LNCaP clone FGC (cell line): ENCODE data around the gene C1QTNF3.

ENCODE experiments used
- DNase-seq: peaks from one replicate; pipeline ENCODE4 v3.0.0-alpha.2; 2011; ENCODE audit warnings: low read depth
- H3K4me3 ChIP-seq: 2 replicates; pipeline ENCODE4 v1.5.1; 2011; ENCODE audit warnings: mild to moderate bottlenecking, low read depth, low read length, control low read depth
- CTCF ChIP-seq: IDR thresholded peaks from 2 replicates; pipeline ENCODE4 v1.5.1; 2012; ENCODE audit warnings: mild to moderate bottlenecking; ENCODE audit not compliant: control insufficient read depth, insufficient read depth; ENCODE audit errors: extremely low read depth

Gene C1QTNF3

GRCh38 chr5:34045996-34046395 is 3.0 kb upstream of the C1QTNF3 start:
- no peak overlapping the region for H3K4me3 ChIP-seq
- TF ChIP-seq CTCF = no peak
- no peak for DNase-seq

GRCh38 chr5:34045023-34045422 is 2.0 kb upstream of the C1QTNF3 start:
- no peak for DNase-seq
- TF ChIP-seq CTCF = no peak

GRCh38 chr5:34042321-34042720 is 692 bp downstream of the C1QTNF3 start:
- DNase-seq = no peak
- no peak overlapping the region for H3K4me3 ChIP-seq
- TF ChIP-seq CTCF = no peak

More at GRCh38 chr5:34045023-34045422, 2.0 kb upstream of the C1QTNF3 start:
- no peak overlapping the region for H3K4me3 ChIP-seq

DNA sequence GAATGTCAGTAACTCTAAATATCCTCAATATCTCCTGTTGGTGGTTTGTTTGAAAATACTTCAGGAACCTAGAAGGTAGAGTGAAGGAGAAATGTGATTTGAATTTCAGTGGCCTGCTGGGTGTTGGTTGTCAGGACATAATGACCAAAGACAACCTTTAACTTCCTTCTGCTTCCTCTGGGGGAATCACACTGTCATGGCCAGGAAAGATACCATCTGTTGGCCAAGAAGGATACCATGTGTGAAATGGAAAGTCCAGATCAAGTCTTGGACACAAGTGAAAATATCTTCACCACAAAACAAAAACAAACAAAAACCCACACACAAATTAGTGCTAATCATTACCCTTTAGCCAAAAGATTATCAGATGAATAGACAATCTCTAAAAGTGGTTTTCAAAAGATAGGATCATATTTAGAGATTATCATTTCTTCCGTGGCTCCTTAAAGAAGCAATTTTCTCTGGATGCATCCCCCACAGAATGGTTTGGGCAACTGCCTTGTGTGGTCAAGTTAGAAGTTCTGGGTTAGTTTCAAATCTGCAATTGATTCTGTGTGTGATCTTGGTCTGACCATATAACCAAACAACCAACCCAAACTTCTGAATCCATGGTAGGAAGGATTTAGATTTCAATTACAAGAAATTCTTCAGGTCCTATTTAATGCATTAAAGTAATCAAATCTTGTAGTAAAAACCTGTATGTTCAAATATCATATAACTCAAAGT is 1.6 kb downstream of the C1QTNF3 start:
- no peak for DNase-seq
- no peak for TF ChIP-seq CTCF
- no peak overlapping the region for H3K4me3 ChIP-seq

DNA sequence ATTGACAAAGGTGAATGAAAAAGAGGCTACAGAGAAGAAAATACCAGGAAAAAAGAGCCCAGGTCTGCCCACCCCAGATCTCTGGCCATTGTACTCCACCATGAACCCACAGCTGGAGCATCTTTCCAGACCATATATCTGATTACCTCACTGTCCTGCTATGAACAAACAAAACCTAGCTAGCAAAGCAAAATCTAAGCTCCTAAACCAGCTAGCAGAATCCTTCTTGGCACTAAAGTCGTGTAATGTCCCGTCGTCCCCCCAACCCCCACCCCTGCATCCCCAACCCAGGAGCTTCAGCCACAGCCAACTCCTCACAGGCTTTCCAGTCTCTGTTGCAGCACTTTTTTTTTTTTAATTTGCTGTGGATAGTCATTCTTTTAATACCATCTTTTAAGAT is 2.5 kb downstream of the C1QTNF3 start:
- DNase-seq = no peak
- no peak overlapping the region for H3K4me3 ChIP-seq
- TF ChIP-seq CTCF = no peak

GRCh38 chr5:34039398-34040157 is 3.4 kb downstream of the C1QTNF3 start:
- no peak for DNase-seq
- no peak for TF ChIP-seq CTCF
- no peak overlapping the region for H3K4me3 ChIP-seq
